Measurements from ENCODE around the gene NFYB.

The NFYB gene

DNA sequence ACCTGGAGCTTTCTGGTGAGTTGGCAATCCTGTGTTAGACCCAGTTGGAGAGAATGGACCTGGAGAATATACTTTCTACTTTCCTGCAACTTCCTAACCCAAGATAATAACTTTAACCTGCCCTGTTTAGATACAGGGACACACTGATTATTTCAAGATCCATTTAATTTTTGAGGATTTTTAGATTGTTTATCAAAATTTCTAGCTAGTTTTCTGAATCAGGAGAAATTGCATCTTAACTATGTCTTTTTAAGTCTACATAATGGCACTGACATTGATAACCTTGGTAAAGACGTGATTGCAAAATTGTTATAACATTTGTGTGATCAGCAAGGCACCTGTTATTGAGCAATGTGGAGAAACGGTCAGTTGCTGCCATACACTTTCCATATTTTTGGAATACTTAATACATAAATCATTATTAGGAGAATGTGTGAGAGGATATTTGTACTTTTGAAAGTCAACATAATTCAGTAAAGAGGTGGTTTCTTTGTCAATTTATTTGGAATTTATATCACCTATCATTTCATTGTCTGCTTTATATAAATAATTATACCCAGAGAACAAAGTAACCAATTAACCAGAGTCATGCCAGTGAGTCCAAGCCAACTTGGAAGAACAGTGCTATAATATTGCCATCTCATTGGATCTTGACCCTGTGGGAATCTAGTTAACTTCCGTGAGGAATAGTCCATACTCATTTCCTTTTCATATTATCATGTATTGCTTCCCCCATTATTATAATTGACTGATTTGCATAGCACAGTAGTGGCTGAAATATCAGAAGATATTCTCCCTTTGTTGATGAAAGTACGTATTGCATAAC lies 28.4 kb downstream of the NFYB start:
- no peak for DNase-seq

- DNase-seq = peak; percentile 57 to 76
These were observed 29.1 kb downstream of the NFYB start for GRCh38 chr12:104108755-104109445.

GRCh38 chr12:104106965-104107364 lies 31.0 kb downstream of the NFYB start:
- no peak for DNase-seq

DNA sequence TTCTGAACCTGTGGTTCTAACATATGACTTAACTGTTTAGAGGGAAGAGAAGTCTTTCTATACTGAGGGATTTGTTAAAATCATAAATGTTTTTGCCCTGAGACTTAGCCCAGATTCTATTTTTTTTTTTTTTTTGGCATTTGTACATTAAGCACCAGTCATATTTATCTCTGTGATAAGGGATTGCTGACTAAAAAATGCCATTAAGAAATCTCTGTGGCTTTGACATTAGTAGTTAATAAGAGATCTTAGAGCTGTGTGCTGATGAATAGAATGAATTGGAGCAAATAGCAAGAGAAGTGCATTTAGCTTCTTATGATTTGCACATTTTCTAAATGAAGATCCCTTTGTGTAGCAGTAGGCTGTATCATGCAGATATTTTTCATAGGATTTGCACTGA lies 32.5 kb downstream of the NFYB start:
- no peak for DNase-seq

DNA sequence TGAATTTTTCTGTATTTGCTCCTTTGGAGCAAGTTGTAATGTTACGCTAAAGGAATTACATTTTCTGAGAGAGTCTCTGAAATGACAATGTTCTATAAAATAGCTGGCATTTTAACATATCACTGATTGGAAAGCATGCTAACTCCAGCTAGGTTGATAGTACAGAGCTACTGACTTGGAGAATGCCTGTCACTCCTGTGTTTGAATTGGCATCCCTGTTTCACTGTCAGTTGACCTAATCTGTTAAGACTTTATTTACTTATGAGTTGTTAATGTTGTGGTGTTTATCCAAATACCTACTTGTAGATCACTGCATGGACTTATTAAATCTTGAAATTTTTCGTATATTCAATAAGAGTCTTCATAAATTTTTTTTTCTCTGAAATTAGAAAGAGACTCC lies 40.1 kb downstream of the NFYB start:
- DNase-seq = no peak

DNA sequence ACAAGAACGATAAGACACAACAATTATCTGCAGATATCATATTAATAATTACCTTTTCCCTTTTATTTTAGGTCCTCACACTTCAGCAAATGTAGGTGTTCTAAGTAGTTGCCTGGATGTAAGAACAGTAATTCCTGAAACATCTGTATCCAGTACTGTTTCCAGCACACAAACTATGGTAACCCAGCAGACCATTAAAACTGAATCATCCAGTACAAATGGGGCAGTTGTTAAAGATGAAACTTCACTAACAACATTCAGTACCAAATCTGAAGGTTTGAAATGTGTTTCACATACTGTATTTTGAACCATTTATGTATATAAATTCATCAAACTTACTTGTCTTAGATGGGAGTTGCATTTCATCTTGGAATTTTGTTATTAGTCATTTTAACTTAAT lies 42.7 kb downstream of the NFYB start:
- DNase-seq = no peak

DNA sequence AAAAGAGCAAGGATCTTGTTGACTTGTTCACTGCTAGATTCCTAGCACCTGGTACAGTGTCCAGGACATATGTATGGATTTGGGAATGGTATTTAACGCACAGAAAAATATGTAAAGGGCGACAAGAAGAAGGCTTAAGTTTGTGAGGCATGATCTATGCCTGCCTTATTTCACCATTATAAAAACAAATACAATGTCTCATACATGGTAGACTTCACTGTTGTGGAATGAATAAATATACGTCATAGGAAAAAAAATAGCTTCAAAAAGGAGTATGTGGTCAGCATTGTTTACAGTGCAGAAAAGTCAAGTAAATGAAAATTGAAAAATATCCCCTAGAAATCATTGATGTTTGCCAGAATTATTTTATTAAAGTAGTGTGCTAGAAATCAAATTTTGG lies 43.7 kb downstream of the NFYB start:
- DNase-seq = no peak

DNA sequence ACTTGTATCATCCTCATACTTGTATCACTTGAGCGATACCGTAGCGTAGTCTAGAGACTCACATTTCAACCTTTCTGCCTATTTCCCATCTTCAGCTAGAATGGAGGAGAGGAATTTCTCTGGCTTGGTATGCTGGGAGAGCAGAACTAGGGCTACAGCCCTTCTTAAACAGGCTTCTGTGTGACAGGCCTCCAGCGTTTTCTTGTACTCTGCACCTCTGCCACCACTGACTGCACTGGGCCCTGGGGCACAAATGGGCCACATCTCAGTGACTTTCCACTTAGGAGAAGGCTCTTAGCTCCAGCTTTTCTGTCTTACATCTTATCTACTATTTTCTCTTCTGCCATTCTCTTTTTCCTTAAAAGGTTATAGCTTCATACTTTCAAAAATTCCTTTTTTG lies 46.9 kb downstream of the NFYB start:
- no peak for DNase-seq

DNA sequence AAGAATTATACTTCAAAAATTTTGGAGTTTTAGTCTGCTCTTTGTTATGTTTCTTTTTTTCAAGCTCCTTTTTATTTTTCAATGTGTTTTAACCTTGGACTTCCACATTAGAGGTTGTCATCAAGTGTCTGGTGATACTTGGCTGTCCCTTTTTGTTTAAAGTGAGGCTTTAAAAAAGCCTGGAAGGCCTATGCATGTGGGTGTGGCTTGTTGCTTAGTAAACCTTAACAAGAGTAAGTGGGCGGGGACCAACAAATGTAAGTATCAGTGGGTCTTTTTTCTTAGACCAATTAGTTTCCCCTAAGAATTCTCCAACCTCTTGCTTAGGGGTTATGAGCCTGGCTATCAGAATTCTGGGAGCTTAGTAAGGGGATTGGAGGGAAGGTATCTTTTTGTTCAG lies 47.3 kb downstream of the NFYB start:
- no peak for DNase-seq

DNA sequence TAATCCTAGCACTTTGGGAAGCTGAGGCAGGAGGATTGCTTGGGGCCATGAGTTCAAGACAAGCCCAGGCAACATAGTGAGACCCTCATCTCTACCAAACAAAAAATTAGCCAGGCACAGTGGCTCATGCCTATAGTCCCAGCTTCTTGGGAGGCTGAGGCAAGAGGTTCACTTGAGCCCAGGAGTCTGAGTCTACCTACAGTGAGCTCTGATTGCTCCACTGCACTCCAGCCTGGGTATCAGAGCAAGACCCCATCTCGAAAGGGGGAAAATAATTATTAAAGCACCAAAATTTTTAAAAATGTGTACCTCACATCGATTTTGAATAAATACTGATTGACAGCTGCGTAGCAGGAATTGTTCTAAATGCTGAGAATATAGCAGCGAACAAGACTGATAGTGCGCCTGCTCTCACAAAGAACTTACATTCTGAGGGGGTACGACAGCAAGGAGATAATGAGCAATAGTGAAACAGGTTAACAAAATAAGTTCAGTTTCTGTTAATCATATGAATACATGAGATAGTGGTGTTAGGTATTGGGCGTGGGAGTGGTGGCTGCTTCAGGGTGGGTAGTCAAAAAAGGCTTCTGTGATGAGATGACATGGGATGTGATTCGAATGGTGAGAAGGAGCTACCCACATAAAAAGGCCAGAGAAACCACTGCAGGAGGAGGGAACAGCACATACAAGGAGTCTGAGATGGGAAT lies 54.1 kb downstream of the NFYB start:
- no peak for DNase-seq

DNA sequence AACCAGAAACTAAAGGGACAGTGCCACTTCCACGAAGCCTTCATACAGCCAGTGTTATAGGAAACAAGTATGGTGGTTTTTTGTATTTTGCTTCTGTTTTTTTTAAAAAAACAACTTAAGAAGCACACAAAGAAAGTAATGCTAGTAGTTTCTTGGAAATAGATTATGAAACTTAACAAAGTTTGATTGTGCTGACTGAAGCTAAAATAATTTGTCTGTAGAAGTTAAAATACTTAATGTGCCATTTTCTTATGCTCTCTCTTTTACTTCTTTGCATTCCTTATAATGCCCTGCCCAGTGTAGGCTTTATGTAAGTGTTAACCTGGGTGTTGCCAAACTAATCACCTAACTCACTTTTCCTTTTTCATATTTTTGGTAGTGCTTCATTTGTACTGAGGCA lies 57.2 kb downstream of the NFYB start:
- no peak for DNase-seq

- DNase-seq = no peak
These were observed 59.0 kb downstream of the NFYB start for GRCh38 chr12:104079024-104079423.

DNA sequence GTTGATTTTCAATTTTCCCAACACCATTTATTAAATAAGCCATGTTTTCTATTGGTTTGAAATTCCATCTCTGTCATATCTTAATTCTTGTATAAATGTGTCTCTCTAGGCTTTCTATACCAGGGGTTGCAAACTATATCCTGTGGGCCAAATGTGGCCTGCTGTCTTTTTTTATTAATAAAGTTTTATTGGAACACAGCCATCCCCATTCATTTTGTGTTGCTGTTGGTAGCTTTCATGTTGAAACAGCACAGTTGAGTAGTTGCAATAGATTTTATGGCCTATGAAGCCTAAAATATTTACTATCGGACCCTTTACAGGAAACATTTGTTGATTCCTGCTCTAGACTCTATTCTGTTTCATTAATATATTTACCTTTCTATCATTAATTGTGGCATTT lies 64.3 kb downstream of the NFYB start:
- no peak for DNase-seq

DNA sequence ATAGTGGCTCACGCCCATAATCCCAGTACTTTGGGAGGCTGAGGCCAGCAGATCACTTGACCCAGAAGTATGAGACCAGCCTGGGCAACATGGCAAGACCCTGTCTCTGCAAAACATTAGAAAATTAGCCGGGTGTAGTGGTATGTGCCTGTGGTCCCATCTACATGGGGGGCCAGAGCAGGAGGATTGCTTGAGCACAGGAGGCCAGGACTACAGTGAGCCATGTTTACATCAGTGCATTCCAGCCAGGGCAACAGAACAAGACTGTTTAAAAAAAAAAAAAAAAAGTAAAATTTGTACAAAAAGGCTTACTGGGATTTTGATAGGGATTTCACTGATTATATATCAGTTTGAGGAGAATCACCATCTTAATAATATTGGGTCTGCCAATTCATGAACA lies 65.9 kb downstream of the NFYB start:
- no peak for DNase-seq

All from hippocampal formation (tissue), 2 donors.